GM18505 (cell line): ENCODE measurements around the gene TNPO1.

Experiments used
- ATAC-seq: cut with Tn5 transposase; IDR thresholded peaks from one replicate; pipeline ENCODE4 v1.9.1; 2021; ENCODE audit not compliant: unreplicated experiment
- POLR2A ChIP-seq: IDR thresholded peaks from 4 replicates; pipeline ENCODE4 v1.6.1; 2011; ENCODE audit warnings: borderline replicate concordance; ENCODE audit not compliant: insufficient read depth, insufficient read length; ENCODE audit errors: extremely low read depth

Gene TNPO1

DNA sequence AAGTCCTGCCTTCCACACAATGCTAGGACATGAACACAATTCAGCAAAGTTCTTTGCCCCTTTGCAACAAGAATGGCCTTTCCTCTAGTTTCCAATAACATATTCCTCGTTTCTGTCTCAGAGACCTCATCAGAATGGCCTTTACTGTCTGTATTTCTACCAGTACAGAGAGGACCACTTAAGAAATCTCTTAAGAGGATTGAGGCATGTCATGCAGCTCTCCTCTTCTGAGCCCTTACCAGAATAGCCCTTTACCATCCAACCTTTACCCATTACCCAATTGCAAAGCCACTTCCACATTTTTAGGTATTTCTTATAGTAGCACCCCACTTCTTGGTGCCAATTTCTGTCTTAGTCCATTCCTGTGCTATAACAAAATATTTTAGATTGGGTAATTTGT is 20.3 kb downstream of the TNPO1 start:
- TF ChIP-seq POLR2A = no peak
- ATAC-seq = no peak

DNA sequence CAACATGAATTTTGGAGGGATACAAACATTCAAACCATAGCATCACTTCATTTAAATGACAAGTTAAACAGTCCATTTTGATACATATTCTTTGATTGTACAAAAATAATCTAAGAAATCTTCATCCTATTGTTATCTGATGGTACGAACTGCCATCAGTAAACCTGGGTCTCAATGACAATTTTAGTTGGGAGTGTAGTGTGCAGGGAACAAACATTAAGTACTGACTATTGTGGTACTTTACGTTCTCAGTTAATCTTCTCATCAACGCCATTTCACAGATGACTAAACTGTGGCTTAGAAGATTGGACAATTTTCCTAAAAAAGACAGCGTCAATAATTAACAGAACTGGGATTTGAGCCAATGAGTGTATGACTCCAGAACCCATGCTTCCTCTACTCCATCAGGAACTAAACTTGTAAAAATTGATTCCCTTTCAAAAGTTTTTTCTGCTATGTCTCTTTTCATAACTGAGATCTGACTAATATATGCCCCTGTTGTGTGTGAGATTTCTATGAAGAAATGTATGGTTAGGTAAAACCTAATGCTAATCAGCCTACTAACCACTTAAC is 21.1 kb downstream of the TNPO1 start:
- ATAC-seq = no peak
- TF ChIP-seq POLR2A = no peak

DNA sequence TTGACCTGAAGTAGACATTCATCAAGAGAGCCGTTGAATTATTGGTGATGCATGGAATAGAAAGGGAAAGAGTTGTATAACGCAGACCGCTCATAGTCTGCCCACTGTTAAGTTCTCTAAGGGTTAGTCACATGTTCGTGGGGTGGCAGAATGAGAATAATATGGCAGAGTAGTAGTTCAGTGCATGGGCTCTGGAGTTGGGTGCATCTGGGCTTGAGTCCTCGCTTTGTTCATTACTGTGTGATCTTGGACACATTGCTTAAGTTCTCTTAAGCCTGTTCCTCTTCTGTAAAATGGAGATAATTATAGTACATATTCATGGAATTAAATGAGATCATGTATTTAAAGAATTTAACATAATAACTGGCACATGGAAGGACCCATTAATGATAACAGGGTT is 23.6 kb downstream of the TNPO1 start:
- no peak for ATAC-seq
- TF ChIP-seq POLR2A = no peak

- TF ChIP-seq POLR2A = no peak
- no peak for ATAC-seq
Measured at GRCh38 chr5:72841756-72842535, 25.5 kb downstream of the TNPO1 start.

DNA sequence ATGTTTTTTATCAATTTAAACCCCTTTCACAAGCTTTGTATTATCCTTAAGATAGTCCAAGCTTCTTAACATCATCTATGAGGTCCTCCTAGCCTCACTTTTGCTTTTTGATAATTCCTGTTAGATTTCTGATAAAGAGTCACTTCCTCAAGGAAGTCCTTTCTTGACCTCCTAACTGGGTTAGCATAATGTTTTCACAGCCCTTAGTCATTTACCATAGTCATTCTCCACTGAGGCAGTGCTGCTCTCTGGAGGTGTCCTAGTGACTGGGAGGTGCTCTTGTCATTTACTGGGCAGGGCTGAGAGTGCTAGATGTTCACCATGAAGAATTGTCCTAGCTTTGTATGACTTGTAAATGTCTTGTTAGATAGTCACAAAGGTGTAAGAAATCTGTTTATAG is 26.4 kb downstream of the TNPO1 start:
- TF ChIP-seq POLR2A = no peak
- ATAC-seq = no peak

GRCh38 chr5:72844218-72844603 is 27.8 kb downstream of the TNPO1 start:
- ATAC-seq = no peak
- no peak for TF ChIP-seq POLR2A

- ATAC-seq = no peak
- TF ChIP-seq POLR2A = no peak
Measured at GRCh38 chr5:72845889-72846288, 29.4 kb downstream of the TNPO1 start.

- no peak for TF ChIP-seq POLR2A
- no peak for ATAC-seq
Measured at GRCh38 chr5:72846483-72846882, 30.0 kb downstream of the TNPO1 start.

- no peak for ATAC-seq
- no peak for TF ChIP-seq POLR2A
Measured at GRCh38 chr5:72847439-72847838, 31.0 kb downstream of the TNPO1 start.

DNA sequence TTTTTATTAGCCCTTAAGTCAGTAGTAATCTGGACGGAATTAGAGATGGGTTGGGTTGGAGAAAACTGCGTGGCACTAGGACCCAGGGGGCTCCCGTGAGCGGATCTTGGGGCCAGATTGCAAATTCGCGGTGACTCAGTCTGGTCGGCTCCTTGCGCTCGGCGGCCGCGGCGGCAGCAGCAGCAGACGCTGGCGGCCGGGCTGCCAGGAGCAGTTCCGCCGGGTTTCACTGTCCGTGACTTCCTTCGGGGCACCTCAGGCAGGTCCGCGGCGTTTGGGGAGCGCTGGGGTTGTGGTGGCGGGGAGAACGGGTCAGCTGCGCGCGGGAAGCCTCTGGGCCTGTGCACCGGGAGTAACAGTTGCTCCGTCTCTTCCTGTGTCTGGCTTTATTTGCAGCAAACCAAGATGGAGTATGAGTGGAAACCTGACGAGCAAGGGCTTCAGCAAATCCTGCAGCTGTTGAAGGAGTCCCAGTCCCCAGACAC is 31.6 kb downstream of the TNPO1 start:
- ATAC-seq = peak; percentile 73
- peak; percentile 98 for TF ChIP-seq POLR2A

GRCh38 chr5:72848474-72849428 is 32.3 kb downstream of the TNPO1 start:
- no peak for TF ChIP-seq POLR2A
- ATAC-seq = peak; percentile 49

GRCh38 chr5:72849546-72849945 is 33.1 kb downstream of the TNPO1 start:
- TF ChIP-seq POLR2A = no peak
- ATAC-seq = no peak

DNA sequence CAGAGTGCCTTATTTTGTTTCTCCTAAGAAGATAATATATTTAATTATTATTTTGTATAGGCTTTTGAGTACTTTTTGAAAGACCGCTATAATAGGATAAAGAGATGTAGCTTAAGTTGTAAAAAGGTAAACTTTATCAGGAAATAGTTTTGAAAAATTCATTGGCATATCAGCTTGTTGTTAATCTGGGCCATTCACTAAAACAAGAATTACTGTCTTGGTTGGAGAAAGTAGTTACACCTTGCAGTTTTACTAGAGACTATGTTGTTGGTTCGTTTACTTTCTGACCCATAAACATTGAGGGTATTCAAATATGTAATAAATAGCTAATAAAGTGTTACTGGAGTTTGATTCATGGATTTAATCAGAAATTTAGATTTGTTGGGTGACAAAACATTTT is 33.7 kb downstream of the TNPO1 start:
- TF ChIP-seq POLR2A = no peak
- no peak for ATAC-seq
